SK-N-SH (cell line): ENCODE data around the gene IRGC. TPM values are rescaled to one million over a fixed set of nuclear protein-coding genes. Genes with fewer than 3 reads are reported as not detected.

Source experiments
- CTCF ChIA-PET: fragments of 300-600, 350-600 bp; formaldehyde crosslinking; extraction: SDS; loops from one replicate; lab custom pipeline; 2021; lab: Yijun Ruan, JAX
- POLR2A ChIA-PET: fragments of 350-600 bp; sonication (Branson Sonifier 250); formaldehyde crosslinking; extraction: SDS; loops from one replicate; lab custom pipeline; 2020; ENCODE audit warnings: antibody characterized with exemption, inconsistent platforms; lab: Yijun Ruan, JAX
- DNase-seq: peaks from one replicate; pipeline ENCODE4 v3.0.0; 2012
- H2AFZ ChIP-seq: fragments of 200-600 bp; sonication (generic); 2 replicates; pipeline ENCODE4 v1.8.1; 2016; ENCODE audit warnings: antibody characterized with exemption, mild to moderate bottlenecking, low read depth
- H3F3A ChIP-seq: fragments of 200-600 bp; sonication (generic); replicated peaks from 2 replicates; pipeline ENCODE3; 2016; ENCODE audit warnings: antibody characterized with exemption, mild to moderate bottlenecking; ENCODE audit not compliant: insufficient read depth
- H3K27ac ChIP-seq, 2 experiments: fragments of 200-500 bp in 1 of 2; fragments of 200-600 bp in 1 of 2; sonication (Bioruptor generic) in 1 of 2; sonication (generic), shearing (Covaris generic) in 1 of 2; 2 replicates each; pipeline versions ENCODE4 v1.5.1 to v1.6.1; 2014 to 2016; ENCODE audit warnings: low read depth in 2 of 2, inconsistent platforms in 1 of 2, low read length in 1 of 2, mild to moderate bottlenecking in 1 of 2, mixed read lengths in 1 of 2
- H3K27me3 ChIP-seq: fragments of 200-600 bp; sonication (generic), shearing (Covaris generic); 2 replicates; pipeline ENCODE4 v1.6.1; 2016; ENCODE audit warnings: mixed run types; ENCODE audit not compliant: insufficient read depth
- H3K36me3 ChIP-seq, 2 experiments: fragments of 200-500 bp in 1 of 2; fragments of 200-600 bp in 1 of 2; sonication (Bioruptor generic) in 1 of 2; sonication (generic) in 1 of 2; replicated peaks in 1 of 2; 2 replicates each; pipeline versions ENCODE3 to v1.5.1; 2014 to 2016; ENCODE audit warnings: low read length in 1 of 2, mild to moderate bottlenecking in 1 of 2; ENCODE audit not compliant: insufficient read depth in 2 of 2, control insufficient read depth in 1 of 2
- H3K4me1 ChIP-seq, 2 experiments: fragments of 200-500 bp in 1 of 2; fragments of 200-600 bp in 1 of 2; sonication (Bioruptor generic) in 1 of 2; sonication (generic), shearing (Covaris generic) in 1 of 2; 2 replicates each; pipeline versions ENCODE4 v1.5.1 to v1.6.1; 2014 to 2016; ENCODE audit warnings: low read depth in 1 of 2, low read length in 1 of 2, mixed run types in 1 of 2; ENCODE audit not compliant: insufficient read depth in 2 of 2, control insufficient read depth in 1 of 2
- H3K4me2 ChIP-seq: fragments of 200-600 bp; sonication (generic), shearing (Covaris generic); 2 replicates; pipeline ENCODE4 v1.6.1; 2017; ENCODE audit warnings: mixed run types
- H3K4me3 ChIP-seq, 2 experiments: fragments of 200-500 bp in 1 of 2; fragments of 200-600 bp in 1 of 2; sonication (Bioruptor generic) in 1 of 2; sonication (generic), shearing (Covaris generic) in 1 of 2; 2 replicates each; pipeline versions ENCODE4 v1.5.1 to v1.8.1; 2014 to 2016; ENCODE audit warnings: low read depth in 2 of 2, inconsistent platforms in 1 of 2, low read length in 1 of 2, mild to moderate bottlenecking in 1 of 2, mixed read lengths in 1 of 2, moderate library complexity in 1 of 2
- H3K79me2 ChIP-seq: fragments of 200-600 bp; sonication (generic); 2 replicates; pipeline ENCODE4 v1.8.1; 2017; ENCODE audit warnings: mild to moderate bottlenecking; ENCODE audit not compliant: insufficient read depth
- H3K9ac ChIP-seq: fragments of 200-600 bp; sonication (generic); 2 replicates; pipeline ENCODE4 v1.6.1; 2017; ENCODE audit warnings: mixed run types
- H3K9me2 ChIP-seq: fragments of 200-600 bp; sonication (generic); 2 replicates; pipeline ENCODE4 v1.6.1; 2017; ENCODE audit warnings: mixed run types
- H3K9me3 ChIP-seq: fragments of 200-600 bp; sonication (generic); 2 replicates; pipeline ENCODE4 v1.6.1; 2017; ENCODE audit warnings: mixed run types, mild to moderate bottlenecking, moderate library complexity
- H4K20me1 ChIP-seq: fragments of 200-600 bp; sonication (generic); 2 replicates; pipeline ENCODE4 v1.6.1; 2017; ENCODE audit warnings: mild to moderate bottlenecking, mixed run types; ENCODE audit not compliant: insufficient read depth
- ELF1 ChIP-seq: IDR thresholded peaks from 2 replicates; pipeline ENCODE4 v1.4.0; 2012
- EP300 ChIP-seq, 2 experiments: IDR thresholded peaks; 2 replicates each; pipeline versions ENCODE4 v1.4.0 to v1.6.1; 2012; ENCODE audit warnings: borderline replicate concordance in 1 of 2, low read depth in 1 of 2, low read length in 1 of 2
- EZH2phosphoT487 ChIP-seq: fragments of 200-600 bp; sonication (generic); IDR thresholded peaks from 2 replicates; pipeline ENCODE4 v1.6.1; 2017; ENCODE audit warnings: low read depth, mixed run types, mild to moderate bottlenecking, antibody characterized with exemption, moderate library complexity, borderline replicate concordance
- FOXJ3 ChIP-seq: sonication (generic); formaldehyde crosslinking; IDR thresholded peaks from 2 replicates; pipeline ENCODE4 v1.5.1; 2020; ENCODE audit warnings: mild to moderate bottlenecking, missing genetic modification reagents
- FOXM1 ChIP-seq: IDR thresholded peaks from 2 replicates; pipeline ENCODE4 v1.4.0; 2012; ENCODE audit warnings: low read depth, mild to moderate bottlenecking
- IRF3 ChIP-seq: fragments of 150-350 bp; IDR thresholded peaks from 2 replicates; pipeline ENCODE4 v1.6.1; 2016; ENCODE audit warnings: mild to moderate bottlenecking, low read depth, low read length
- JUND ChIP-seq: IDR thresholded peaks from 2 replicates; pipeline ENCODE4 v1.4.0; 2012
- MEF2A ChIP-seq: IDR thresholded peaks from 2 replicates; pipeline ENCODE4 v1.4.0; 2012; ENCODE audit warnings: low read depth, borderline replicate concordance
- MXI1 ChIP-seq: IDR thresholded peaks from 2 replicates; pipeline ENCODE4 v1.6.1; 2012; ENCODE audit warnings: mild to moderate bottlenecking, low read depth, low read length, improper control_type of control experiment
- POLR2AphosphoS5 ChIP-seq: IDR thresholded peaks from 2 replicates; pipeline ENCODE4 v1.6.1; 2012; ENCODE audit warnings: low read depth, low read length
- RCOR1 ChIP-seq: fragments of 150-350 bp; IDR thresholded peaks from 2 replicates; pipeline ENCODE4 v1.6.1; 2017; ENCODE audit warnings: antibody characterized with exemption, low read length
- RFX5 ChIP-seq: IDR thresholded peaks from 2 replicates; pipeline ENCODE4 v1.6.1; 2012; ENCODE audit warnings: mild to moderate bottlenecking, improper control_type of control experiment, low read length
- SMC3 ChIP-seq: IDR thresholded peaks from 2 replicates; pipeline ENCODE4 v1.6.1; 2012; ENCODE audit warnings: low read depth, low read length, improper control_type of control experiment
- TCF12 ChIP-seq: IDR thresholded peaks from 2 replicates; pipeline ENCODE4 v1.4.0; 2012
- TEAD4 ChIP-seq: IDR thresholded peaks from 2 replicates; pipeline ENCODE4 v1.4.0; 2012; ENCODE audit warnings: mild to moderate bottlenecking, borderline replicate concordance; ENCODE audit not compliant: insufficient read depth
- USF2 ChIP-seq: fragments of 150-350 bp; IDR thresholded peaks from 2 replicates; pipeline ENCODE4 v1.6.1; 2017; ENCODE audit warnings: antibody characterized with exemption, low read length, low read depth, borderline replicate concordance
- YY1 ChIP-seq: IDR thresholded peaks from 2 replicates; pipeline ENCODE4 v1.4.0; 2012; ENCODE audit warnings: low read depth, mild to moderate bottlenecking
- ZBTB33 ChIP-seq: IDR thresholded peaks from 2 replicates; pipeline ENCODE4 v1.4.0; 2012; ENCODE audit warnings: low read depth, borderline replicate concordance
- WGBS: methylation state at CpG from one replicate; pipeline ENCODE4 v1.1.6; 2017; ENCODE audit warnings: low lambda C conversion rate; 5-methylcytosine and 5-hydroxymethylcytosine counted together
- polyA plus RNA-seq, 3 experiments: library from polyadenylated mRNA; depleted of rRNA; stranded (reverse); fragments of >200 nt; gene quantifications; 2 replicates each; pipeline ENCODE4 v1.2.3, GENCODE V29; 2012

Gene IRGC
- polyA plus RNA-seq, 1 of the 3 experiments (the other 2 are of a cell fraction): not detected

- Histone ChIP-seq H3K27ac (peak overlapping the region in 1 of 2 experiments; percentile 94; a peak in 1 of 4 replicates), H3K4me1 (peaks cover 0 to 35% of the 10 kb centered on the region in 2 experiments; a peak in 3 of 4 replicates)
- TF ChIP-seq JUND (no peak), IRF3 (no peak), TCF12 (no peak), SMC3 (no peak), MXI1 (no peak), RCOR1 (no peak), TEAD4 (no peak), EP300 (IDR thresholded peaks at IDR 0.05; ENCODE audit: borderline replicate concordance in 1 of 2, low read depth in 1 of 2, low read length in 1 of 2) (no peak), RFX5 (no peak), FOXJ3 (CRISPR knock-in tag) (no peak), MEF2A (no peak), ELF1 (no peak), FOXM1 (no peak), YY1 (no peak), EZH2phosphoT487 (no peak), POLR2AphosphoS5 (no peak), ZBTB33 (no peak), USF2 (no peak)
- TF ChIP-seq, all 33 proteins: peak for 0
- no peaks in the 10 kb centered on the region for H3K9me2 ChIP-seq
- H3F3A ChIP-seq: peaks cover 41% of the 10 kb centered on the region
- H4K20me1 ChIP-seq: no peaks in the 10 kb centered on the region
- no peak overlapping the region for H2AFZ ChIP-seq
- no peaks in the 10 kb centered on the region for H3K36me3 ChIP-seq
- no peak overlapping the region for H3K4me3 ChIP-seq
- no peaks in the 10 kb centered on the region for H3K9me3 ChIP-seq
- H3K4me2 ChIP-seq: no peak overlapping the region
- no peak overlapping the region for H3K9ac ChIP-seq
- POLR2A ChIA-PET: no interaction called here
- CTCF ChIA-PET: interaction anchor here (1.0 to 5.3 kb wide), 4 partner anchors 12 to 47 kb away, joined by 3 to 47 read pairs (median 11); no protein-coding TSS in a partner anchor
- H3K79me2 ChIP-seq: no peaks in the 10 kb centered on the region
- 77% methylated on average over 3 of the region's 3 CpGs for WGBS
- no peaks in the 10 kb centered on the region for H3K27me3 ChIP-seq
- DNase-seq: no peak
Measured at GRCh38 chr19:43762814-43763213, 46.9 kb downstream of the IRGC start.
